Mesothelial cell of epicardium (in vitro differentiated cells): ENCODE measurements around the gene TMEM269. TPM values are rescaled to one million over a fixed set of nuclear protein-coding genes. Genes with fewer than 3 reads are reported as not detected.

Source experiments
- DNase-seq, 2 experiments: peaks; one replicate each; pipeline ENCODE4 v3.0.0; 2021; ENCODE audit warnings: low spot score in 2 of 2; ENCODE audit not compliant: unreplicated experiment in 2 of 2
- H3K27ac Mint-ChIP-seq: 2 replicates; pipeline ENCODE4 v1.8.0; 2021; ENCODE audit warnings: mixed read lengths
- H3K27me3 Mint-ChIP-seq: 2 replicates; pipeline ENCODE4 v1.8.0; 2021; ENCODE audit warnings: low read depth, mixed read lengths
- H3K36me3 Mint-ChIP-seq: 2 replicates; pipeline ENCODE4 v1.8.0; 2021; ENCODE audit warnings: mixed read lengths
- H3K4me1 Mint-ChIP-seq: 2 replicates; pipeline ENCODE4 v1.8.0; 2021; ENCODE audit warnings: mixed read lengths
- H3K4me3 Mint-ChIP-seq: 2 replicates; pipeline ENCODE4 v1.8.0; 2021; ENCODE audit warnings: mild to moderate bottlenecking, moderate library complexity, mixed read lengths
- H3K9me3 Mint-ChIP-seq: 2 replicates; pipeline ENCODE4 v1.8.0; 2021; ENCODE audit warnings: mixed read lengths
- total RNA-seq: library from RNA; stranded (reverse); gene quantifications from 3 replicates; pipeline ENCODE4 v1.2.1, GENCODE V29; 2021
- TF ChIP-seq, protein P1 (sequence below): fragments of 200-600 bp; sonication (generic); IDR thresholded peaks from one replicate; pipeline ENCODE4 v1.5.0; 2021; ENCODE audit warnings: antibody characterized with exemption; ENCODE audit not compliant: unreplicated experiment

TMEM269 gene
- total RNA-seq, 1 donor from 2014 or later: 0.98 TPM

DNA sequence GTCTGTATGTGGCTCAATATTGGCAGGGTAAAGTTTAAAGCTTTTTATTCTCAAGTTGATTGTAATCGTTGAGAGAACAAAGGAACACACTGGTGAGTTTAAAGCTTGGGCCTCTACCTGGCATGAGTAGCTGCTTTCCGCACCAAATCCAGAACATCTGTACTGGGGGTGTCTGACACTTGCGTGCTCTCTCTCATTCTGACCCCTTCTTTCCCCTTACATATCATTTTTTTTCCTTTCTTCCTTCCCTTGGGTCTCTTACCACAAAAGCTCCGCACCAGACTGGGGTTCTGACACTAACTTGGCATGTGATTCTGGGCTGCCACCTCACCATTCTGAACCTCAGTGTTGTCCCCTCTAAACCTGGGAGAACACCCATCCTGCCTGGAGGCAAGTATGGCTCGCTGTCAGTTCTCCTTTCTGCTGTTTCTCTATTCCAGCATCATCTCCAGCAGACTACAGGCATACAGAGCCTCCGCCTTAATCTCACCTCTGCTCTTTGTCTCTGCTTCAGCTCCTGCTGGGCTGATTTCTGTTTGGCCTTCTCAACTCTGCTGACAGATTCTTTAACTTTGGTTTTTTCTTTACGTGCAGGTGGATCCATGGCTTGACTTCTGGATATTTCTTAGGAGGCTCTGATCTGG, 31.3 kb downstream of the TMEM269 start:
- TF ChIP-seq, protein P1, sequence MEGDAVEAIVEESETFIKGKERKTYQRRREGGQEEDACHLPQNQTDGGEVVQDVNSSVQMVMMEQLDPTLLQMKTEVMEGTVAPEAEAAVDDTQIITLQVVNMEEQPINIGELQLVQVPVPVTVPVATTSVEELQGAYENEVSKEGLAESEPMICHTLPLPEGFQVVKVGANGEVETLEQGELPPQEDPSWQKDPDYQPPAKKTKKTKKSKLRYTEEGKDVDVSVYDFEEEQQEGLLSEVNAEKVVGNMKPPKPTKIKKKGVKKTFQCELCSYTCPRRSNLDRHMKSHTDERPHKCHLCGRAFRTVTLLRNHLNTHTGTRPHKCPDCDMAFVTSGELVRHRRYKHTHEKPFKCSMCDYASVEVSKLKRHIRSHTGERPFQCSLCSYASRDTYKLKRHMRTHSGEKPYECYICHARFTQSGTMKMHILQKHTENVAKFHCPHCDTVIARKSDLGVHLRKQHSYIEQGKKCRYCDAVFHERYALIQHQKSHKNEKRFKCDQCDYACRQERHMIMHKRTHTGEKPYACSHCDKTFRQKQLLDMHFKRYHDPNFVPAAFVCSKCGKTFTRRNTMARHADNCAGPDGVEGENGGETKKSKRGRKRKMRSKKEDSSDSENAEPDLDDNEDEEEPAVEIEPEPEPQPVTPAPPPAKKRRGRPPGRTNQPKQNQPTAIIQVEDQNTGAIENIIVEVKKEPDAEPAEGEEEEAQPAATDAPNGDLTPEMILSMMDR: no peak
- Mint-ChIP-seq H3K4me3 (peak overlapping the region; percentile 73), H3K9me3 (no peaks in the 10 kb centered on the region), H3K27ac (peak overlapping the region; percentile 92), H3K4me1 (peaks cover 22% of the 10 kb centered on the region), H3K36me3 (peaks cover 8% of the 10 kb centered on the region), H3K27me3 (no peaks in the 10 kb centered on the region)
- no peak for DNase-seq

DNA sequence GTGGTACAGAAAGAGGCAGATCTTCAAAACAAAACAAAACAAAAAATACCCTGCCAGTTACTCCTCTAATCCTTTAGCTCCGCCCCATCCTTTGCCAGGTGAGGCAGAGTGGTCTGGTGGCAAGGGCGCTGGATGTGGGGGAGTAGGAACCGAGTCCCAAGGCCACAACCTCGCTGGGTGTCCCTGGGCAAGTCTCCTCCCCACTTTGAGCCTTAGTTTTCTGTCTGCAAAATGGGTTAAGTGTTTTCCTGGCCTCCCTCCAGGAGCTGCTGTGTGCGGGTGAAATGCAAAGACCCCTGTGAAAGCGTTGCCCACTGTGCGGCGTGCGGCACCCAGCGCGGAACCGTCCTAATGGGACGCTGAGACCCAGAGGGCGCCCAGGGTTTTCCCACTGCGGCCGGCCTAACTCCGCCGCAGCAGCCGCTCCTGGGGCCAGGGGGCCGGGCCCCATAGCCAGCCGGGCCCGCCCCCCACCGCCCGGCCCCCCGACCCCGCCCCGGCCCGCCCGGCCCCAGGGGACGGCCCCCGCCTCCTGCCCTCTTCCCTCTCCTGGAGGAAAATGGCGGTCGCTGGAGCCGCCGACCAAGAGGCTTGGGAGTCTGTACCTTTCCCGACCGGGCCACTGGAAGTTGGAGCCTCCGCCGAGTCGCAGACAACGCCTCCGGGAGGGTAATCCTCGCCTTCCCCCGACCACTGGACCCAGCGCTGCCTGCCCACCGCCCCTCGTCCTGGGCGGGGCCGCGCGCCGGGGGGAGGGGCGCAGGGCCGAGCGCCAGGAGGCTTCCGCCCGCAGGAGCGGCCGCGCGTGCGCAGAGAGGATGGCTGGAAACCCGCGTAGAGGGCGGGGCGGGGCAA, 32.0 kb downstream of the TMEM269 start, which contains the start of the genes ERMAP and SVBP:
ERMAP (plus strand) TSS at position 538 of the 855 bp plus-strand sequence. CDS start 13,327 bp downstream, outside the sequence.
SVBP (minus strand) TSS at position 813 of the 855 bp plus-strand sequence. CDS start 853 bp downstream, outside the sequence.
- Mint-ChIP-seq H3K27me3 (no peaks in the 10 kb centered on the region), H3K36me3 (peaks cover 4% of the 10 kb centered on the region), H3K27ac (peak within 1 kb of the TSS; percentile 92), H3K4me3 (peak within 1 kb of the TSS; percentile 73), H3K4me1 (peaks cover 20% of the 10 kb centered on the region), H3K9me3 (no peaks in the 10 kb centered on the region)
- TF ChIP-seq, protein P1: no peak
- peak; percentile 96 to 97 for DNase-seq

DNA sequence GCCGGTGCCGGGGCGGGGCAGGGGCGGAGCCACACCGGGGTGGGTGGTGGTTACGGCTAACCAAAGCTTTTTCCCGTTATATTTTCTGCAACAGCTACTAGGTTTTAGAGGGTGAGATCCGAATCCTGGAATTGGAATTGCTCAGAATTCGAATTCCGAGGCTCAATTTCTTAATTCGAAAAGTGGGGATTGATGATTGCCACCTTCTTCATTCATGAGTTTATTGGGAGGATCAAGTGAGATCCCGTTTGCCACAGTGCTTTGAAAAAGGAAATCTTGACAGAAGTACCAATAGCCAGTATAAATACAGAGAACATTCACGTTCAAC, 32.6 kb downstream of the TMEM269 start:
- Mint-ChIP-seq H3K27me3 (no peaks in the 10 kb centered on the region), H3K4me1 (peaks cover 22% of the 10 kb centered on the region), H3K9me3 (no peaks in the 10 kb centered on the region), H3K36me3 (peaks cover 4% of the 10 kb centered on the region), H3K27ac (peak overlapping the region; percentile 15), H3K4me3 (peak overlapping the region; percentile 65)
- DNase-seq: no peak
- TF ChIP-seq, protein P1: no peak

DNA sequence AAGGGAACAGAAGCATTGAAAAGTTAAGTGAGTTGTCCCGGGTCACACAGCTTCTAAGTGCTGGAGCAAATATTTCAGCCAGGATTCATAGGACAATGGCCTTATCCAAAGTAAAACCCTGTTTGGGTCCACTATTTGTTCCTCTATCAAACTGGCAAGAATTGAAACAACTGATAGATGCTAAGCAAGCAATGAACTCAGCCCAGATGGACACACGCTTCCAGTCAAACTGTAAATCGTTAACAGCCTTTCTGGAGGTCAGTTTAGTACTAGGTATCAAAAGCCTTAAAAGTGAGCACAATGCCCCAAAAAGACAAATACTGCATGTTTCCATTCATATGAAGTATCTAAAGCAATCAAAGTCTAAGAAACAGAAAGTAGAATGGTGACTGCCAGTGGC, 33.2 kb downstream of the TMEM269 start:
- peak overlapping the region; percentile 65 for H3K4me3 Mint-ChIP-seq
- H3K9me3 Mint-ChIP-seq: peaks cover 5% of the 10 kb centered on the region
- H3K4me1 Mint-ChIP-seq: peaks cover 26% of the 10 kb centered on the region
- no peaks in the 10 kb centered on the region for H3K27me3 Mint-ChIP-seq
- H3K27ac Mint-ChIP-seq: no peak overlapping the region
- DNase-seq: no peak
- H3K36me3 Mint-ChIP-seq: peaks cover 4% of the 10 kb centered on the region
- TF ChIP-seq, protein P1: no peak

DNA sequence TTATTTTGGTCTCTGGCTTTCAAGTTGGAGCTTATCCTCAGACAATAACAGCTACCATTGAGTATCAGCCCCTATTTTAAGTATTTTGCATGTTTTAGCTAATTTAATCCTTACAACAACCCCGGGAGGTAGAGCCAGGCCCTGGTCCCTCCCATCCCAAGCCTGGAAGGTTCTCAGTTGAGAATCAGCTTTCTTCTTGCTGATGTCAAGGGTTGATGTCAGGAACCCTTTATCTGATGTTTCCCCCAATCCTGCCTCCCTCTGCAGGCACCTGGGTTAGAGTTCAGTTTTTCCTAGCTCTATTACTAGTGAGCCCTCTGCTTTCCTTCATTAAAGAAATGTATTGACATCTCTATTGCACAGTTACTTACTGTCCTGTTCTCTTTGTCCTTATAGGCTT, 36.0 kb downstream of the TMEM269 start:
- Mint-ChIP-seq H3K27me3 (no peaks in the 10 kb centered on the region), H3K4me3 (no peak overlapping the region), H3K36me3 (no peaks in the 10 kb centered on the region), H3K4me1 (peaks cover 42% of the 10 kb centered on the region), H3K9me3 (peaks cover 6% of the 10 kb centered on the region), H3K27ac (no peak overlapping the region)
- DNase-seq: no peak
- TF ChIP-seq, protein P1: no peak
